Astrocyte of the hippocampus (primary cell): ENCODE measurements around the gene GTF3A.
"Not testable (repeated sequence)": the region's sequence is repeated elsewhere in the genome, so short reads cannot be mapped to it uniquely, and the experiment has no call there.

Source experiments
- DNase-seq: peaks from one replicate; pipeline ENCODE4 v3.0.0; 2011; ENCODE audit warnings: low read depth, low spot score

Gene GTF3A

DNA sequence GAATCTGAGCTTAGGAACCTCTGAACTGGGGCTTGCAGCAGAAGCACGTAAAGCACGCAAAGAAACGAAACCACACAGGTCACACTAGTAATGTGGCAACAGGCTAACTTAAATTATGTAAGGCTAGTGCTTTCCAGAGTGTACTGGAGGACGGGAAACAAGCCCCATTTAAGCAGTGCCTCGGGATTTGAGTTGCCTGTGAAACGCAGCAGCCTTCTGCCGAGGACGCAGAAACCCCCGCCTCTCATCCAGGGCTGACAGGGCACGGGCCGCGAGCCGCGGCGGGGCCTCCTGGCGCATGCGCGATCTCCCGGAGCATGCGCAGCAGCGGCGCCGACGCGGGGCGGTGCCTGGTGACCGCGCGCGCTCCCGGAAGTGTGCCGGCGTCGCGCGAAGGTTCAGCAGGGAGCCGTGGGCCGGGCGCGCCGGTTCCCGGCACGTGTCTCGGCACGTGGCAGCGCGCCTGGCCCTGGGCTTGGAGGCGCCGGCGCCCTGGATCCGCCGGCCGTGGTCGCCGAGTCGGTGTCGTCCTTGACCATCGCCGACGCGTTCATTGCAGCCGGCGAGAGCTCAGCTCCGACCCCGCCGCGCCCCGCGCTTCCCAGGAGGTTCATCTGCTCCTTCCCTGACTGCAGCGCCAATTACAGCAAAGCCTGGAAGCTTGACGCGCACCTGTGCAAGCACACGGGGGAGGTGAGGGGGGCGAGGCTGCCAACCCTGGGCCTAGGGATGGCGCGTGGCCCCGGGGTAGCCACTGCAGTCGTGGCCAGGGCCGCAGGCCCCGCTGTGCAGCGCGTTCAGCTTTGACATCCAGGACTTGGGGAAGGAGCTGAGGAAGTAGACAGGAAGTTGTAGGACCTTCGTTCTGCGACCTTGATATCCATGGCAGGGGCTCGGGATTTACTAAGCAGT, at the start of gene GTF3A:
Gene GTF3A (plus strand): TSS at position 374 of the 912 bp plus-strand sequence.
- peak; percentile 96 for DNase-seq

DNA sequence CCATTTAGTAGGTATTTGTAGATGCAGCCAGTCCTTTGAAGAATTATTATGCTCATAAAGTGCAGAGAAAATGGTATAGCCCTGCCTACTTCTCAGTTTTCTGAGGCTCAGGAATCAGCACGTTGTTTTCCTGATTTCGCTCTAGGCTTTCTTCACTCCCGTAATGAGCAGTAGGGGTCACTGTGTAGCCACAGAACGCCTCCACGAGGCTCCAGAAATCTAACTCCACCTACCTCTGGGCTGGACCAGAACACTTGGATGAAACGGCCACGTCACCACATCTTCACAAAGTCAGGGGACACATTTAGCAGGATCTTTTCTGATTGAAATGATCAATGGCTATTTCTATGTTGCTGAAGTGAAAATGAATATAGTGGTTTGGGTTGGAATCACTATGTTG, 49.8 kb upstream of the GTF3A start:
- DNase-seq, result peak; percentile 90

DNA sequence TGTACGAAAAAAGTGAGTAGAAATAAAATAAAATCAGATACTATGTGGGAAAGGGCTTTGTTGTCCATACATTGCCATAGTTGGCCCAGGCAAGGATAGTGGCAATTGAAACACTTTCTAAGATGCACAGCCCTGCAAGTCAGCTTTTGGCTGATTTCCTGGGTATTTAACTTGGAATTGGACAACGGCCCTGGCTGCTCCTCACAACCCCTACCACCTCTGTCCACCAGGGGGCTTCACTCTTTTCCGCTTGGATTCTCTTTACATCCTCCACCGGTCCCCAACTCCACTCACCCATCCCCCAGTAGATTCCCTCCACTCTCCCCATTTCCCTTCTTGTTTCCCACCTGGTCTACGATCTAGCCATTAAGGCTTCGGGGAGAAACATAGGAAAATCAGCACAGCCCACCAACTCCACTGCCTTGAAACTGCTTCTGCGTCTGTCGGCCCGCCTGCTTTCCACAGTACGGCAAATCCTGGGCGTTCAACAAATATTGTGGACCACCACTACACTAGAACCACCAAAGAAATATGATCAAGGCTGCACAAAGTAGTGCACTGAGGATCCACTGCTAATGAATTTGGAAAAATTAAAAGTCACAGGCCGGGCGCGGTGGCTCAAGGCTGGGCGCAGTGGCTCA, 48.6 kb upstream of the GTF3A start:
- peak; percentile 81 for DNase-seq

DNA sequence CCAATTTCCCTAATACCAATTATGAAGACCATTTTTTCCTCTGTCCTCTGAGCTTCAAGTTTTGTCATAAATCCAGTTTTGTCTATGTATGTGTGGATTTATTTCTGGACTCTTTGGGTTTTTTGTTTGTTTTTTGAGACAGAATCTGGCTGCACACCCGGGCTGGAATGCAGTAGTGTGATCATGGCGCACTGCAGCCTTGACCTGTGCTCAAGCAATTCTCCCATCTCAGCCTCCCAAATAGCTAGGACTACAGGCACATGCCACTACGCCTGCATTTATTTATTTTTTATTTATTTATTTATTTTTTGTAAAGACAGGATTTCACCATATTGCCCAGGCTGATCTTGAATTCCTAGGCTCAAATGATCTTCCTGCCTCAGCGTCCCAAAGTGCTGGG, 45.3 kb upstream of the GTF3A start:
- no peak for DNase-seq

DNA sequence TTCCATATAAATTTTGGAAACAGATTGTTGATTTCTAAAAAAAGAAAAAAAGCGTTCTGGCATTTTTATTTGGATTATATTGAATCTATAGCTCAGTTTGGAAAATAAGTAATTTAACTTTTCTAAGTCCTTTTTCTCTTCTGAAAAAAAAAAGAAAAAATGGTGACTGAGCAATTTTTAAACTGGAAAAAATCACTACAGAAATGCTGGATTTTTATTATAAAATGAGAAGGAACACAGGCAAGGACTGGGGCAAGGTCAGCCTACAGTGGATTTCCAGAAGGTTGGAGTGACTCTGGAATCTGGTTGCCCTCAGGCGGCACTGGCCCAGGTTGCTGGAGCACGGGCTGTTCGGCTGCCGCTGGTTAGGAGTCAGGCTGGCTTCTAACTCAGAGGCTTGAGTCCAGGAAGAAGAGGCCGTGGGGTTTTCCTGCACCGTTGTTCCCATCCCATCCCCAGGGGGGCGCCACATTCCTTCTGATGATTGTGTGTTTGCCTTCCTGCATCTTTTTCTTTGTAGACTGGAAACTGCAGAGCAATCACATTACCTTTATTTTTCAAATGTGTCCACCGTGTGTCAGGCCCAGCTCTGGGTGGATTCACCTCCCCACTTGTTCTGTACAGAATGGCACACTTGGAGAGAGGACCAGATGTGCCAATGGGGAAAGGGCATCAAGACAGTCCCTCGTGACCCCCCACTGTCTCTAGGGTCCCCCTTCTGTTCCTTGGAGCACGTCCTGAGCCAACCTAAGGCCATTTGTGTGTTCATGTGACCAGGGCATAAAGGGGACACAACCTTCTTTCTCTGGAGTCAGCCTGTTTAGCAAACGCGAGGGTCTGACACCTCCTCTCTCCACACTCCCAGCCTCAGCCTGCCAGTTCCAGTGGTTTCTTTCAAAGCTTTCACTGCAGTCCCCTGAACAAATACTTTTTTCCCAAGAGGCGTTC, 44.5 kb upstream of the GTF3A start:
- DNase-seq, result peak; percentile 83

DNA sequence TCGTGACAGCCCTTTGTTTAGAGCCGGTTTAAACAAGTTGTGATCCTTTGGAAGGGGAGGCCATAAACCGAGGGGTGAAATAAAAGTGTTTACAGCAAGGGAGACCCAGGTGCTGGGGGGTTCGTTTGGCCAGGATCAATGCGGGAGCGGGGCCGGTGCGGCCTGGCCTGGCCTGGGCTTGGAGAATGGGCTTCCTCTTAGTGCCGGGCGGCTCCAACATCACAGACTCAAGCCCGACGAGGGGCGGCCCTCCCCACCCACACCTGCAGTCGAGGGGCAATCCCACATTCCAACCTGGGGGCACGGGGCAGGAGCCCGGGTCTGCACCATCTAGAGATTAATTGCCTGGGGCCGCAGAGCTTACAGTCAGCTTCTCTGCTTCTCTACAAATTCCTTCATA, 42.8 kb upstream of the GTF3A start:
- DNase-seq, result no peak

DNA sequence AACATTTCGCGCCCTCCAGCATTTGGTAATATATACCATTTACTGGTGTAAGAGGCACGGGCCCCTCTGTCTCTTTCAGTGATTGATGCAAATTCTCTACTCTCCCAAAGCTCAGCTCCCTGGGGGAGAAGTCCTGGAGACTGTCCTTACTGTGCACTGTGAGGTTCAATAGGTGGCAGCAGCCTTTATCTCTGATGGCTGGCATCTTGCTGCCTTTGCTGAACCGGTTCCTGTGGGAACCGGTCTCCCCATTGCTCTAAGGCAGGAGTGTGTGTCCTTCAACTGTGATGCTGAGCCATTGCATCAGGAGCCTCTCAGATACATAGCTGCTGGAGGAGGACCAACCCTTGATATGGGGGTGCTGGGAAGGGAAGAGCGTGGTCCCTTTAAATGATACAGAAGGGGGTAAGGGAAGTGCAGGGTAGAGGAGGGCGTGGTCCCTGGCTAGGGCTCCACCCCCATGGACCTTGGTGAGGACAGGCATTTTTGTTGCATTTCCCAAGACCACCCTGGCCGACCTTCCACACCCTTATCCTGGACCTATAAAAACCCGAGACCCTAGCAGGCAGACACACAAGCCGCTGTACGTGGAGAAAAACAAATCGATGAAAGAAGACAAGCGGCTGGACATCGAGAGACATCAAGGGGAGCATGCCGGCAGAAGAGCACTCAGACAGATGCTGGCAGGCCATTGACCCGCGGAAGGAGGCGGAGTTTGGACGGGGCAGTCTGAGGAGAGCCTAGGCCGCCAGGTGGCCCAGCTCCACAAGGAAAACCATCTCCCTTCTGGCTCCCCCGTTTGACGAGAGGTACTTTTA, 41.1 kb upstream of the GTF3A start:
- DNase-seq, result no peak

DNA sequence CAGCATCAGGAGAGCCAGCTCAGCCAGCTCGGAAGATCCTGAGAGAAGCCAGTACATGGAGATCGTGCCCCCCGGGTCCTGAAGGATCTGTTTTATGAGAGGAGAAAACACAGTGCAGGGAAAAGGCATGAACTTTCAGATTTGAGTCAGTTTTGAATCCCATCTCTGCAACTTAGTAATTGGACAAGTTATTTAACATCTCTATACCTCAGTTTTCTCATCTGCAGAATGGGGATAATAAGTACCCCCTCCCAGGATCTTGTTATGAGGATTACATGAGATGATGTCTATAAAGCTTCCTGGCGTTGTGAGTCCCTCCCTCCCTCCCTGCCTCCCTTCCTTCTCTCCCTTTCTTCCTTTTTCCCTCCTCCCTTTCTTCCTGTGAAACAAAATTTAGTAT, 40.1 kb upstream of the GTF3A start:
- no peak for DNase-seq

DNA sequence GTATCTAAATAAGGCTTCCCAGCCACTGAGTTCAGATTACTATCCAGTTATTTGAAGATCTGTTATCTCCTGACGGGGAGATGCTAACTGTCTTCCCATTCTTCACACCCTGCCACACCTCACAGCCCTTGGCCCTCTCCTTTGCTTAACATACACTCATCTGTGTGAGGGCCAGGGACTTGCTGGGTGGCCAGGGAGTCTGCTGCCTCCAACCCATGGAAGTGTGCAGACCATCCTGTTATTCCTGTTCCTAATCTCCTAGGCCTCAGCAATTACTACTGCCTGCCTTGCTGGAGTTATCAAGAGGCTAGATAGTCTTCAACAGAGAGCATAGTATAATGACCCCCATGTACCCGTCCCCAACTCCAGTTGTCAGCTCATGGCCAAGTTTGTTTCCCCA, 36.2 kb upstream of the GTF3A start:
- no peak for DNase-seq

DNA sequence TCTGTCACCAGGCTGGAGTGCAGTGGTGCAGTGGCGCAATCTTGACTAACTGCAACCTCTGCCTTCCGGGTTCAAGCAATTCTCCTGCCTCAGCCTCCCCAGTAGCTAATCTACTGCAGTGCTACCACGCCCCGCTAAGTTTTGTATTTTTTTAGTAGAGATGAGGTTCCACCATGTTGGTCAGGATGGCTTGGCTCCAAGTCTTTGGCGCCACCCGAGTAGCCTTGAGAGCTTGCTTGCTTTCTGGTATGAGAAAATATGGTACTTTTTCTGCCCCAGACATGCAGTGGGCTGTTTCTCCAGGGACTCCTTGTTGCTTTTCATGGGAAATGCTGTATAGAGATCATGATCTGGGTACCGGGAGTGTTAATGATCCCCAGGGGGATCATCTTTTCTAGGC, 34.5 kb upstream of the GTF3A start:
- DNase-seq, result no peak

DNA sequence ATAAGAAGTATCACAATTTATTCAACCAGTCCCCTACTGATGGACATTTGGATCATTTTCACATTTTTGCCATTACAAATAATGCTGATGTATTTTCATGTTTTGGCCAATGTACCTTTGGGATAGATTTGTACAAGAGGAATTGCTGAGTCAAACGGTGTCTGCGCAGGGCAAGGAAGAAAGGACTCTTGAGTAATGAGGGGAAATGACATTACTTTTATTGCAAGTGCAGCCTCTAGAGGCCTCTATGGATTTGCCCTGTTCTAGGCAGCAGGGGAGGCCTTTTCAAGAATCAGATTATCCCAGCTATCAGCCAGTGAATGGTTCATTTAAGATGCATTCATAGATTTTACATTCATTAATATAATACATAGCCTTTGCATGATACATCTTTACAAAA, 32.9 kb upstream of the GTF3A start:
- no peak for DNase-seq

DNA sequence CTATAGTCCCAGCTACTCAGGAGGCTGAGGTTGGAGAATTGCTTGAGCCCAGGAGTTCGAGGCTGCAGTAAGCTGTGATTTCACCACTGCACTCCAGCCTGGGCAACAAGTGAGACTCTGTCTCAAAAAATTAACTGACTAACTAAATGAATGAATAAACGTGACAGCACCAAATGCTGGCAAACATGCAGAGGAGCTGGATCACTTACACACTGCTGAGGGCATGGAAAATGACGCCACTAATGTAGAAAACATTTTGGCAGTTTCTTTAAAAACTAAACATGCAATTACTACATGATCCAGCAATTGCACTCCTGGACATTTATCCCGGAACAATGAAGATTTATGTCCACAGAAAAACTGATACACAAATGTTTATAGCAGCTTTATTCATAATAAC, 31.3 kb upstream of the GTF3A start:
- no peak for DNase-seq

DNA sequence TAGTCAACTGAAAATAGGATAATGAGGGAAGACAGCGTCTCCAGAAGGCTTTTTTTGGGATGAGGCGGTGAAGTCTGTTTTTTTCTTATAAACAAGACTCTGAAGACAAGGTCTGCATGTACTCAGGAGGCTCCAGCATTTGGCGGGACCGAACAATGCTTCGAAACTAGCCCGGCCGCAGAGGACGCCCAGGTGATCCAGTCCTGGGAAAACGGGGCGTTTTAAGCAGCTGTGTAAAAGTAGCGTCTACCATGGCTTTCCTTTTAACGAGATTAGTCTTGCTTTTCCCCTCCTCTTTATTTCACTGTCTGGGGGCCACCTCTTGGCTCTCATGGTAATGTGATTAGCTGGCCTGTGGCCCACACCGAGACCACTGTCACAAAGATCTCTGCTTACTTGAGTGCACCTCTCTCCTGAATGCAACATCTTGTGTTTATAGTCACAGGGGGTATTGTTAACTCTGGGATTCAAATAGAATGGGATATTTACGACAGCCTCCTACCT, 29.4 kb upstream of the GTF3A start:
- no peak for DNase-seq

DNA sequence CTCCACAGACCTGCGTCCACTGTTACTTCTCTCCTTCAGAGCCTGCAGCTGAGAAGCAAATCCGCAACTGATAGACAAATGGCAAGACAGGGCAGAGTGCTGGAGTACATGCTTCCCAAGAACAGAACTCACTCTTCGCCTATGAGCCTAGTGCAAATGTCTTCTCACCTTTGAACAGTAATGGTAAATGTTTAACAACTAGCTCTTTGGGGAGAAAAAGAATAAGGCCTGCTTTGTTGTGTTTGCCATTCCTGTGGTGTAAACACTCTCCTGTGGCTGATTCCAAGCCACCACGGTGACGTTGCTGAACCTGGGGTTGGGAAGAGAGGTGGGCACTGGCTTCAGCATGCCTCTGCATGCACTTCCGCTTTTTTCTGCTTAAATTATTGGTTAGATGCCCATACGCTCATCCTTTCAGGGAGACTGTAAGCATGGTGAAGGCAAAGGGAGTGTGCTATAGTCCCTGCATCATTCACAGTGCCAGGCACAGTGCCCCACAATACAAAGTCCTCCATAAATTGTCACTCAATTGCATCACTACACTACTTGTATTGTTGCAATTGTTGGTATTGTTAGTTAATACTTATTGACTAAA, 28.1 kb upstream of the GTF3A start:
- peak; percentile 20 for DNase-seq

DNA sequence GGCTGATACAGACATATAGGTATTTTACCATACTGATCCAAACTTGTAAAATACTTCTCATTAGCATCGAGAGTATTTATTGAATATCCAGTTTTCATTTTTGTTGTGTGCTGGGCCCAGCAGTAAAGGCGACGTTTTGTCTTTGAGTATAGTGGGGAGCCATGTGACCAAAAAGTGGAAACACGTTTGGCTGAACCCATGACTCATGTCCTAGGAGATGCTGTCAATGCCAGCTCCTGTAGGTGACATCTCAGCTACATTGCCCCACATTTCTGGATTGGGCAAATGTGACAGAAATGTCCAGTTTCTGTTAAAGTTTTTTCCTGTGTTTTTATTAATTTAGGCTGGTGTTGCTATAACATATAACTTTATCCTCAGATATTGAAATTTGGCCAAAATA, 26.1 kb upstream of the GTF3A start:
- no peak for DNase-seq

DNA sequence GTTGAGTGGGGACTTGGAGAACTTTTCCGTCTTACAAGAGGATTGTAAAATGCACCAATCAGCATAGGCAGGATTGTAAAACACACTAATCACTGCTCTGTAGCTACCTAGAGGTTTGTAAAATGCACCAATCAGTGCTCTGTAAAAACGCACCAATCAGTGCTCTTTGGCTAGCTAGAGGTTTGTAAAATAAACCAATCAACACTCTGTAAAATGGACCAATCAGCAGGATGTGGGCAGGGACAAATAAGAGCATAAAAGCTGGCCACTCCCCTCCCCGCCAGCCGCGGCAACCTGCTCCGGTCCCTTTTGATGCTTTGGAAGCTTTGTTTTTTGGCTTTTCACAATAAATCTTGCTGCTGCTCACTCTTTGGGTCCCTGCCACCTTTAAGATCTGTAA, 24.0 kb upstream of the GTF3A start:
- DNase-seq, result not testable (repeated sequence)

DNA sequence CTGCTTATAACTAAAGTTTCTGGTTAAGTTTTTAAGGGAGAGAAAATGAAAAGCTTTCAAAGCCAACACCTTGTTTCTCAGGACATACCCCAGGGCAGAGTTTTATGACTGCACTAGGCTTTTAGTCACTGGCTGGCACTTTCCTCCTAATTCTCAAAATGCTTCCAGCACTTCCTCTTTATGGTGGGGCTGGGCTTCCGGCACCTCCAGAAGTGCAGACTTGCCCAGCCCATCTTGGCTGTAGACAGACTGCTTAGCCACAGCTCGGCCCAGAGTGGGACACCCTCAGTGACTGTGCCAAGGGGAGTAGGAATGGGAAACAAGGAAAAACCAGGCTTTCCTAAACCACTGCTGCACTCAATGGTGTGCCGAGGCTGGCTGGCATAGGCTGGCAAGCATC, 23.2 kb upstream of the GTF3A start:
- DNase-seq, result no peak

DNA sequence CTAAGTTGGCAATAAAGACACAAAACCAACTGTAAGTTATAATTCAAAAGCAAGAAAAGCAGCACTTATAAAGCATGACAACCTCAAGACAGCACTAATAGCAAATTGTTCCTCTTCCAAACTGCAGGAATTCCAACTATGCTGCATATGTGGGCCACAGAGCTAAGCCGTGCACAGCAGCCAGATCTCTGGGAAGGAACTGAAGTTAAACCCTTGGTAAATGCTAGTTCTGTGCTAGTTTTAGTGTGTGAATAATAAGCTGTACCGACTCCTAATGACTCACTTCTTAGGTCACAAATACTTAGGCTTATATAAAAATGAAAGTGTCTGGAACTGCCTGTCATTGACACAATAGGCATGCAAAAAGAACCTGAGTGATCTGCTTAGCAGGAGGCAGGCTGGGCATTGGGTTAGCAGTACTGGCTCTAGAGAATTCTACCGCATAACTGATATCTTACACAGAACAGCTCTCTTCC, 21.2 kb upstream of the GTF3A start:
- DNase-seq, result peak; percentile 90

DNA sequence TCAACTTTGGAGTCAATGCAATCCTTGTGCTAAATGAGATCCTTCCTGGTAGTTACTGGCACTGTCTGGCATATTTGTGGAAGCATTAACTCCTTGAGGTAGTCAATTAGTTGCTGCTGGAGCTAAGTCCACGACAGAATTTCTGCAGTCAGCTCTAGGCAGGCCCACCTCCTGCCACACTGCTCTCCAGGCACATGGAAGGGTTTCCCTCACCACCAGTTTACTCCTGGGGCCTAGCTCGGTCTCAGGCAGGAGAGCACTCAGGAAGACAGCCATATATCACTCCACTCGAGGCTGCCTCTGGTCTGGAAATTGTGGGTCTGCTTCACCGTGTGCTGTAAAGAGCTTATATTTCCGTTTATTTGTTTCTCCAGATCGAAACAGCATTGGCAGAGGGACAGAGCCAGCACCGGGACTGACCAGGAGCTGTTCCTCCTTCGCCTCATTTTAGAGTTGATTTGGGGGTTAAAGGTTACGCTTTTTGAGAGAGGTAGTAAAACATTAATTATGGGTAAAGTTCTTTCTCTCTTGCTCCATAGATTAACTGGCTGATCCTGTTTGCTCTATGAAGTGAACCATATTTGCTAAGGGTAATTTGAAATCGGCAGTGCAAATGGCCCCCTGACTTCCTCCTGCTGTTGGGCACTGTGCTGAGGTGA, 20.6 kb upstream of the GTF3A start:
- DNase-seq, result no peak

DNA sequence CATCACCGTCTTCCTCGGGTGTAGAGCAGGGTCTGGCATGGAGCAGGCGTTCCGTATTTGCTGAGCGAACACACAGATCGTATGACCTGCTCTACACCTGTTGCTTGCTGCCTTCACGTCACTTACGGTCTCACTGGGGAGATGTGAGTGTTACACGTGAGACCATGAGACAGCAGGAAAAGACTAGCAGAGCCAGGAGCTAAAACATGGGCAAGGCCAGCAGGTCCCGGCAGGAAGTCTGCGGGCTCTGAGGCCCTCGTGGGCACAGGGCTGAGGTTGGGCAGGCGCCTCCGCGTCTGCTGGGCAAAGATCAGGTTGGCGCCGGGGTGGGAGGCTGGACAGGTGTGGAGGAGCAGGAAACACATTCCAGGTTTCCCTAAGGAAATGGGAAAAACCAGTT, 19.7 kb upstream of the GTF3A start:
- DNase-seq, result no peak
